IPS-20b (cell line): ENCODE data around the gene ZNF30.
"Not testable (repeated sequence)": the region's sequence is repeated elsewhere in the genome, so short reads cannot be mapped to it uniquely, and the experiment has no call there.

Source experiments
- H3K27ac ChIP-seq: one replicate; pipeline ENCODE4 v1.5.1; 2013; ENCODE audit warnings: low read length
- H3K27me3 ChIP-seq: 2 replicates; pipeline ENCODE4 v1.6.1; 2013; ENCODE audit warnings: mild to moderate bottlenecking, low read length, inconsistent platforms; ENCODE audit not compliant: insufficient read depth
- H3K36me3 ChIP-seq: 2 replicates; pipeline ENCODE4 v1.6.1; 2013; ENCODE audit warnings: low read depth, mild to moderate bottlenecking, inconsistent platforms, low read length, moderate library complexity; ENCODE audit not compliant: insufficient read depth
- H3K4me1 ChIP-seq: 2 replicates; pipeline ENCODE4 v1.6.1; 2013; ENCODE audit warnings: mild to moderate bottlenecking, control low read depth, inconsistent platforms, low read length, moderate library complexity; ENCODE audit not compliant: insufficient read depth
- H3K4me3 ChIP-seq: 2 replicates; pipeline ENCODE4 v1.5.1; 2013; ENCODE audit warnings: mild to moderate bottlenecking, low read length, inconsistent platforms
- H3K9ac ChIP-seq: 2 replicates; pipeline ENCODE4 v1.6.1; 2013; ENCODE audit warnings: low read depth, mild to moderate bottlenecking, inconsistent platforms, low read length, moderate library complexity
- H3K9me3 ChIP-seq: 2 replicates; pipeline ENCODE4 v1.6.1; 2013; ENCODE audit warnings: mild to moderate bottlenecking, low read depth, low read length, inconsistent platforms; ENCODE audit not compliant: insufficient read depth

ZNF30 gene

DNA sequence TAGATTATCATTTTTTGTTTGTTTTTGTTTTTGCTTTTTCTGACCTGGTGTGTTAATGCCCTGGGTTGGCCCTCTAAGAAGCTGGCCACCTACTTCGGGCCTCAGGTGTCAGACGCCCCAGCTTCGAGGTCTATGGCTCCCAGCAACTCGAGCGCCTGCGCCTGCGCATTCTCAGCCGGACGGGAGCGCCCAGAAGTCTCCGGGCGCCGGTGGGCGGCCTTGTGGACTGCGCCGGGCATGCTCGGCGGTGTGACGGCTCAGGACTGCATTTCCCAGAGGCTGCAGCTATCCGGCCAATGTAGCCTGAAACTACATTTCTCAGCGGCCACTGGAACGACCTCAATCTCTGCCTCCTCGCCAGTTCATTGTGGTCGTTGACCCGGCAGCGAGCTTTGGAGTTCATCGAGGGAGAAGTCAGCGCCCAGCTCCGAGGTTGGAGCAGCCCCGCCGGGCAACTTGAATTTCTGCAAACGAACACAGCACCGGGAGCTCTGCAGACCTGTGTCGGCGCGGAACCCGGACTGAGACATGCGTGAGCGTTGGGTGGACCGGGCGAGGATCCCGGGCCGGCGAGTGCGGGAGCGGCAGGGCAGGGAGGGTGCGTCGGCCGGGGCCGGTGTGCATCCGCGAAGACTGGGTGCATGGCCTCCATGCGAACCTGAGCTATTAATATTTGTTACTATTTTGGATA, at the start of gene ZNF30:
Gene ZNF30 (plus strand): TSS at position 219 of the 691 bp plus-strand sequence. CDS start 3,045 bp downstream, outside the sequence.
- Histone ChIP-seq H3K36me3 (peaks cover 4% of the 10 kb centered on the region), H3K4me3 (peak within 1 kb of the TSS; percentile 76), H3K9me3 (peaks cover 6% of the 10 kb centered on the region; the same call in 1 of the 2 replicates), H3K9ac (peak within 1 kb of the TSS; percentile 83; the same call in 1 of the 2 replicates), H3K27ac (no peak within 1 kb of the TSS), H3K4me1 (no peaks in the 10 kb centered on the region), H3K27me3 (no peaks in the 10 kb centered on the region)

DNA sequence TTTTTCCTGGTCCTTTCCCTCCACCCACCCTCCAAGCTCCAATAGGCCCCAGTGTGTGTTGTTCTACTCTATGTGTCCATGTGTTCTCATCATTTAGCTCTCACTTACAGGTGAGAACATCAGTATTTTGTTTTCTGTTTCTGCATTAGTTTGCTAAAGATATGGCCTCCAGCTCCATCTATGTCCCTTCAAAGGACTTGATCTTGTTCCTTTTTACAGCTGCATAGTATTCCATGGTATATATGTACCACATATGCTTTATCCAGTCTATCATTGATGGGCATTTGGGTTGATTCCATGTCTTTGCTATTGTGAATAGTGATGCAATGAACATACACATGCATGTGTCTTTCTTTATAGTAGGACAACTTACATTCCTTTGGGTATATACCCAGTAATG, 47.1 kb upstream of the ZNF30 start:
- H3K27ac ChIP-seq = no peak overlapping the region
- no peaks in the 10 kb centered on the region for H3K9me3 ChIP-seq
- no peaks in the 10 kb centered on the region for H3K27me3 ChIP-seq
- no peaks in the 10 kb centered on the region for H3K4me1 ChIP-seq
- H3K36me3 ChIP-seq = no peaks in the 10 kb centered on the region
- no peak overlapping the region for H3K9ac ChIP-seq
- no peak overlapping the region for H3K4me3 ChIP-seq

DNA sequence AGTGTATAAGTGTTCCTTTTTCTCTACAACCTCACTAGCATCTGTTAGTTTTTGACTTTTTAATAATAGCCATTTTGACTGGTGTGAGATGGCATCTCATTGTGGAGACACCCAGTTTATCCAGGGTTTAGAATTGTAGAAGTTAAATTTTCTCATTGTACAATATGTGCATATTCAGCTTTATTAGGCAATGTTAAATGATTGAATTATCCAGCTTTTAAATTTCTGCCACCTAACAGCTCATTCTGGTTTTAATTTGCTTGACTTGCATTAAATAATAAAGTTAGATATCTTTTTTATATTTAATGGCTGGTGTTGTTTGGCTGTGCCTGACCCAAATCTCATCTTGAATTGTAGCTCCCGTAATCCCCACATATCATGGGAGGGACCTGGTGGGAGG, 46.7 kb upstream of the ZNF30 start:
- Histone ChIP-seq H3K4me1 (no peaks in the 10 kb centered on the region), H3K9me3 (peaks cover 1% of the 10 kb centered on the region; the same call in 1 of the 2 replicates), H3K4me3 (no peak overlapping the region), H3K27me3 (no peaks in the 10 kb centered on the region), H3K36me3 (no peaks in the 10 kb centered on the region), H3K27ac (no peak overlapping the region), H3K9ac (no peak overlapping the region)

DNA sequence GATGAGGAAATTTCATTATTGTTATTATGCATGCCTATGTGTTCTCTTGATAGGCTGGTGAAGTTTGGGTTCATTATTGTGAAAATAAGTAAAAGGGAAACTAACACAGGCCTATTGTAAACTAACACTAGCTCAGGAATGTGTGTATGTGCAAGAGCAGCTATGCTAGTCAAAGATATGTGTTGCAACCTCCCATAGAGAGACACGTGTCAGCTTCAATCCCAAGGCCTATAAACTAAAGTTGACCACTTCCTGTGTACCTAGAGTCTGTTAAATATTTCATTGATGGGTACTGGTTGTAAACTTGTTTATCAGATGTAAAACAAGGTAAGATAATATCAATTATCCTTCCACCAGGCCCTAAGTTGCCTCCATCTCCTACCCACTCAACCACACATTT, 44.7 kb upstream of the ZNF30 start:
- H3K9ac ChIP-seq = no peak overlapping the region
- H3K27ac ChIP-seq = no peak overlapping the region
- H3K4me1 ChIP-seq = no peaks in the 10 kb centered on the region
- H3K9me3 ChIP-seq = peaks cover 15% of the 10 kb centered on the region
- H3K27me3 ChIP-seq = no peaks in the 10 kb centered on the region
- H3K36me3 ChIP-seq = no peaks in the 10 kb centered on the region
- H3K4me3 ChIP-seq = no peak overlapping the region

DNA sequence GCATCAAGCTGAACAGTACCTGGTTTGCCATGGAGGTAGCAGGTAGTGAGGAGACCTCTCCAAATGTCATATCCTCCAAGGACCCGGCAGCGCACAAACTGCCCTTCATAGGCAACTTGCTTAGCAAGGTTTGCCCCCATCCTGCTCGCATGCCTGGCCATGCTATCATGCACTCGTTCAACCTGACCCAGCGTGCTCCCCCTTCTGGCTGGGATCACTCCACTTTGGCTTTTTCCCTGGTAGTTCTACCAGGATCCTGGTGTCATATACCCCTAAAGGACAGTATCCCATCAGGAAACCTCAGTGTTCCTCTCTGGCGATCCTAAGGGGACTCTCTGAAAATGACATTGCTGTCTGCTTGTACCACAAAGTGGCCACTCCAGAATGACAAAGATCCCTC, 38.6 kb upstream of the ZNF30 start:
- H3K36me3 ChIP-seq = no peaks in the 10 kb centered on the region
- no peaks in the 10 kb centered on the region; the same call in 1 of the 2 replicates for H3K27me3 ChIP-seq
- H3K4me1 ChIP-seq = no peaks in the 10 kb centered on the region
- no peak overlapping the region for H3K27ac ChIP-seq
- H3K4me3 ChIP-seq = no peak overlapping the region
- no peak overlapping the region for H3K9ac ChIP-seq
- H3K9me3 ChIP-seq = peaks cover 15% of the 10 kb centered on the region

DNA sequence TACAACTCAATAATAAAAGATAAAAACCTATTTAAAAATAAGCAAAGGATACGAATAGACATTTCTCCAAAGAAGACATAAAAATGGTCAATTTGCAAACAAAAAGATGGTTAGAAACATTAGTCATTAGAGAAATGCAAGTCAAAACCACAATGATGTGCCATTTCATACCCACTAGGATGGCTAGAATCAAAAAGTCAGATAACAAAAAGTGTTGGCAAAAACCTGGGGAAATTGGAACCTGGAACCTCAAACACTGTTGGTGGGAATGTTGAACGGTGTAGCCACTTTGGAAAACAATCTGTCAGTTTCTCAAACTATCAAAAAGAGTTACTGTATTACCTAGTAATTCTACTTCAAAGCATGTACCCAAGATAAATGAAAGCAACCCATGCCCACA, 26.5 kb upstream of the ZNF30 start:
- Histone ChIP-seq H3K36me3 (no peaks in the 10 kb centered on the region), H3K9me3 (0 out of 2 replicates have a peak, but pooled peaks cover 3% of the 10 kb centered on the region), H3K9ac (no peak overlapping the region), H3K27ac (no peak overlapping the region), H3K4me1 (no peaks in the 10 kb centered on the region), H3K27me3 (peaks cover 15% of the 10 kb centered on the region; the same call in 1 of the 2 replicates), H3K4me3 (no peak overlapping the region)

DNA sequence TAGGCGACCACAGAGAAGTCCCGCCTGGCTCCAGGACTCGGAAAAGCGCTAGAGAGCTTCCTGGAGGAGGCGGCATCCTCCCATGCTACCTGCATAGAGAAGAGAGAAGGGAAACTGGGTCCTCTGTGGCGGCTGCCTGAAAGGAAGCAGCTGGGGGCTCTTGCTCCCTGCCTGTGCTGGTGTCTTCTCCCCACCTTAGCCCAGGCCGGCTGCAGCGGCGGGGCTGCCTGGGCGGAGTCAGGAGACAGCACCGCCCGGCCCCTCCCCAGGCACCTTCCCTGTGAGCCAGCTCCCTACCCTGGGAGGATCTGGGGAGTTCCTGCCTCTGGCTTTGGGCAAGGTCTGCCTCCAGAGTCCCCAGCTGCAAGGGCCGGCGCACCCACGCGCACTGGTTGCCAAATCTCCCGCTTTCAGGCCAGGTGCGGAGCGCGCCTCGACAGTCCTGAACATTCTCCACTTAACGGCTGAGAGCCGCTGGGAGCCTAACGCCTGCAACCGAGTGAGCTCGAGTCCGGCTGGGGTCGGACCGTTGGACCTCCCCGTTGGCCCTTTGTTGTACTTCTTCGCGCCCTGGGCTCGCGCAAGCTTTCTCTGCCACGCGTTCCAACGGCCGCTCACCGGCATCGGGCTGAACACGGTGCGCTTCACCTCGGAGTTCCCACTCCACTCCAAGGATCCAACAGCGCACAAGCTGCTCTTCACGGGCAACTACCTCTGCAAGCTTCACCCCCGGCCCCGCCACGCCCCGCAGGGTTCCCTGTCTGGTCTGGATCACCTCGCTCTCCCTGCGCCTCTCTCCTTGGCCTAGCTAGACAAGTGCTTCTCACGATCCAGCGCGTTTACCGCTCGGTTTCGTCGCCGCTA, 21.8 kb upstream of the ZNF30 start:
- Histone ChIP-seq H3K36me3 (no peaks in the 10 kb centered on the region), H3K27me3 (peaks cover 30% of the 10 kb centered on the region; the same call in 1 of the 2 replicates), H3K27ac (no peak overlapping the region), H3K9ac (no peak overlapping the region; the same call in 1 of the 2 replicates), H3K4me1 (no peaks in the 10 kb centered on the region; the same call in 1 of the 2 replicates), H3K9me3 (no peaks in the 10 kb centered on the region), H3K4me3 (peak overlapping the region; percentile 49; the same call in 1 of the 2 replicates)

DNA sequence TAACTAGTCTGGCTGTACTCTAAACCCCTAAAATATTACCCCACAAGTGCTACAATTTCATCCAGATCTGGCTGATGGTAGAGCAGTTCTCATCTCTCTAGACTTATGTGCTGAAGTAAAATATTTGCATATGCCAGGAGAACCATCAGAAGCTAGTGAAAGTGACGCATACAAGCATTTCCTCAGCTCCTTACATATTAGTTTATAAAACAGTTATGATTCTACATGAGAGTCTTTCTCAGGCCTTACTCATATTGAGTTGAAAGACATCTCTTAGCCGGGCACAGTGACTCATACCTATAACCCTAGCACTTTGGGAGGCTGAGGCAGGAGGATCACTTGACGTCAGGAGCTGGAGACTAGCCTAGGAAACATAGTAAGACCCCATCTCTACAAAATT, 15.9 kb upstream of the ZNF30 start:
- Histone ChIP-seq H3K36me3 (no peaks in the 10 kb centered on the region), H3K9me3 (peaks cover 3% of the 10 kb centered on the region; the same call in 1 of the 2 replicates), H3K9ac (no peak overlapping the region), H3K4me3 (no peak overlapping the region), H3K27ac (no peak overlapping the region), H3K4me1 (no peaks in the 10 kb centered on the region; the same call in 1 of the 2 replicates), H3K27me3 (peaks cover 10% of the 10 kb centered on the region; the same call in 1 of the 2 replicates)

DNA sequence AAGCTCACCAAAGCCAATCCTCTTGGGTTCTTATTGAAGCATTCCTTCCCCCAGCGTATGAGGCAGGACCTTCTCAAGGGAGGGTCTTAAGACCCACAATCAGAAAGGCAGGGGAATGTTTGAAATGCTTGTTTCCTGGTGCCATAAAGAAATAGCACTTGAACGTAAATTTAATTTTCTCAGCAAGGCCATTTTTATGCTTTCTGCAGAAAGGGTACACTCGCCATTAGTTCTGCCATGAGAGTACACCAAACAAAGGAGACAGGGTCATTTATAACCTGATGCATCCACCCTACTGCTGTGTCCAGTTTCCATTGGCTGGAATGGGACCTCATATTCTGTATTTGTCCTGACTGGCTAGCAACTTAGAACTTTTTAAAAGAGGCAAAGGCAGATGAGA, 9.6 kb upstream of the ZNF30 start:
- H3K27ac ChIP-seq, H3K4me1 ChIP-seq, H3K4me3 ChIP-seq, H3K27me3 ChIP-seq, H3K9ac ChIP-seq, H3K36me3 ChIP-seq: not testable (repeated sequence)
- H3K9me3 ChIP-seq = peaks cover 37% of the 10 kb centered on the region

DNA sequence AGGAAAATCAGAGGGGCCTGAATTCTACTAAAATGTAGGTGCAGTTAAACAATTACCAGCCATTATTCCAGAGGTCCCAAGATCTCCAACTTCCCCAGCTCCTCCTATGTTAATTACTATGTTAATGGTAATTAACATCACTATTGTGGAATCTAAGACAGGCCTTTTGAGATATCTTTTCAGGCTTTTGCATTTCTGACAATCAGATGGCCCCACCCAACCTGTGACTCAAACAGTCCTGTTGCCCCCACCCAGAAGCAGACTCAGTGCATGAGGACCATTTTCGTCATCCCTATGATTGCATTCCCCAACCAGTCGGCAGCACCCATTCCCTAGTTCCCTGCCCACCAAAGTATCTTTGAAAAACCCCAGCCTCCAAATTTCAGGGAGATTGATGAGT, 8.5 kb upstream of the ZNF30 start:
- Histone ChIP-seq H3K9ac (no peak overlapping the region), H3K27ac (no peak overlapping the region), H3K36me3 (no peaks in the 10 kb centered on the region), H3K4me1 (no peaks in the 10 kb centered on the region), H3K27me3 (no peaks in the 10 kb centered on the region), H3K9me3 (peaks cover 39% of the 10 kb centered on the region), H3K4me3 (no peak overlapping the region)

DNA sequence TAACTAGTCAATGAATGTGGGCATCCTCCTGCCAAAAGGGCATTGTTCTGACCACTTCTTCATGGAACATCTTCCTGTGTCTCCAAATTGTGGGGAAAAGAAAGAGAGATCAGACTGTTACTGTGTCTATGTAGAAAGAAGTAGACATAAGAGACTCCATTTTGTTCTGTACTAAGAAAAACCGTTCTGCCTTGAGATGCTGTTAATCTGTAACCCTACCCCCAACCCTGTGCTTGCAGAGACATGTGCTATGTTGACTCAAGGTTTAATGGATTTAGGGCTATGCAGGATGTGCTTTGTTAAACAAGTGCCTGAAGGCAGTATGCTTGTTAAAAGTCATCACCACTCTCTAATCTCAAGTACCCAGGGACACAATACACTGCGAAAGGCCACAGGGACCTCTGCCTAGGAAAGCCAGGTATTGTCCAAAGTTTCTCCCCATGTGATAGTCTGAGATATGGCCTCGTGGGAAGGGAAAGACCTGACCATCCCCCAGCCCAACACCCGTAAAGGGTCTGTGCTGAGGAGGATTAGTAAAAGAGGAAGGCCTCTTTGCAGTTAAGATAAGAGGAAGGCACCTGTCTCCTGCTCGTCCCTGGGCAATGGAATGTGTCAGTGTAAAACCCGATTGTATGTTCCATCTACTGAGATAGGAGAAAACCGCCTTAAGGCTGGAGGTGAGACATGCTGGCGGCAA, 6.5 kb upstream of the ZNF30 start:
- peaks cover 42% of the 10 kb centered on the region for H3K9me3 ChIP-seq
- not testable (repeated sequence) for H3K4me3 ChIP-seq, H3K27me3 ChIP-seq, H3K4me1 ChIP-seq, H3K27ac ChIP-seq, H3K36me3 ChIP-seq, H3K9ac ChIP-seq
